Measurements from ENCODE around the gene STIL.

STIL gene

GRCh38 chr1:47340227-47340626 is 26.3 kb upstream of the STIL start:
- Mint-ChIP-seq H3K4me1 (peaks cover 6% of the 10 kb centered on the region), H3K27ac (no peak overlapping the region), H3K27me3 (ENCODE audit: low read depth) (no peaks in the 10 kb centered on the region), H3K36me3 (ENCODE audit: low read depth) (peaks cover 22% of the 10 kb centered on the region), H3K4me3 (no peak overlapping the region), H3K9me3 (no peaks in the 10 kb centered on the region)
- TF ChIP-seq, protein P1, sequence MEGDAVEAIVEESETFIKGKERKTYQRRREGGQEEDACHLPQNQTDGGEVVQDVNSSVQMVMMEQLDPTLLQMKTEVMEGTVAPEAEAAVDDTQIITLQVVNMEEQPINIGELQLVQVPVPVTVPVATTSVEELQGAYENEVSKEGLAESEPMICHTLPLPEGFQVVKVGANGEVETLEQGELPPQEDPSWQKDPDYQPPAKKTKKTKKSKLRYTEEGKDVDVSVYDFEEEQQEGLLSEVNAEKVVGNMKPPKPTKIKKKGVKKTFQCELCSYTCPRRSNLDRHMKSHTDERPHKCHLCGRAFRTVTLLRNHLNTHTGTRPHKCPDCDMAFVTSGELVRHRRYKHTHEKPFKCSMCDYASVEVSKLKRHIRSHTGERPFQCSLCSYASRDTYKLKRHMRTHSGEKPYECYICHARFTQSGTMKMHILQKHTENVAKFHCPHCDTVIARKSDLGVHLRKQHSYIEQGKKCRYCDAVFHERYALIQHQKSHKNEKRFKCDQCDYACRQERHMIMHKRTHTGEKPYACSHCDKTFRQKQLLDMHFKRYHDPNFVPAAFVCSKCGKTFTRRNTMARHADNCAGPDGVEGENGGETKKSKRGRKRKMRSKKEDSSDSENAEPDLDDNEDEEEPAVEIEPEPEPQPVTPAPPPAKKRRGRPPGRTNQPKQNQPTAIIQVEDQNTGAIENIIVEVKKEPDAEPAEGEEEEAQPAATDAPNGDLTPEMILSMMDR (IDR thresholded peaks at IDR 0.05; ENCODE audit: unreplicated experiment in 3 of 3) = no peak

- Mint-ChIP-seq H3K27ac (peak overlapping the region in 1 of 3 experiments; percentile 49), H3K4me1 (peaks cover 13% of the 10 kb centered on the region), H3K36me3 (ENCODE audit: low read depth) (peaks cover 18% of the 10 kb centered on the region), H3K27me3 (ENCODE audit: low read depth) (no peaks in the 10 kb centered on the region), H3K9me3 (no peaks in the 10 kb centered on the region), H3K4me3 (no peak overlapping the region)
- TF ChIP-seq, protein P1 (IDR thresholded peaks at IDR 0.05; ENCODE audit: unreplicated experiment in 3 of 3) = no peak
These were observed 24.5 kb upstream of the STIL start for GRCh38 chr1:47338249-47339077.

GRCh38 chr1:47337350-47337749 is 23.4 kb upstream of the STIL start:
- Mint-ChIP-seq H3K27me3 (ENCODE audit: low read depth) (no peaks in the 10 kb centered on the region), H3K27ac (no peak overlapping the region), H3K9me3 (no peaks in the 10 kb centered on the region), H3K36me3 (ENCODE audit: low read depth) (peaks cover 18% of the 10 kb centered on the region), H3K4me3 (no peak overlapping the region), H3K4me1 (peaks cover 13% of the 10 kb centered on the region)
- TF ChIP-seq, protein P1 (IDR thresholded peaks at IDR 0.05; ENCODE audit: unreplicated experiment in 3 of 3) = no peak

DNA sequence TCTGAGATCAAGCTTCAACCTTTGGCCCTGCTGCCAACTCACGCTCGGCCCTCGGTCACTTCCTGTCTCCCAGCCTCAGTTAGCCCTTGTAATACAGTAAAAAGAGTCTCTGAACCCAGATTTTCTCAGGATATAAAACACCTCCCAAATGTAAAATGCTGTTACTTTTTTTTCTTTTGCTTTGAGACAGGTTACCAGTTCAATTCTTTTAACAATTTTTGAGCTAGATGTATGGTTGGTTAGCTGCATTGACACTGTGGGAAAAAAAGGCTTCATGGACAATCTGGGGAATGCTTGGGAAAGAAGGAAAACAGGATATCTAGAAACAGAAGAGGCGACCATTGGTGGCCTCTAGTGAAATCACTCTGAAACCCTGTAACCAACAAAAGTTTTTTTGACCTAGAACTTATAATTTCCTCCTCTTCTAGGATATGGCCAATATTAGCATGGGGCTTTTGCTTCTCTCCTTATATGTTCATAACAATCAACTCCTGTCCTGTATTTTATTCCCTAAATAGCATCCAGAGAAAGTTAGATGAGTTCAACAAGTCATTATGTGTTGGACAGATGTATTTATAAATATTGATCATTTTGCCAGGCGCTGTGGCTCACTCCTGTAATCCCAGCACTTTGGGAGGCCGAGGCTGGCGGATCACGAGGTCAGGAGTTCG is 21.0 kb upstream of the STIL start:
- Mint-ChIP-seq H3K36me3 (ENCODE audit: low read depth) (peaks cover 7% of the 10 kb centered on the region), H3K27ac (peak overlapping the region in 2 of 3 experiments; percentile 98 to 99), H3K27me3 (ENCODE audit: low read depth) (no peaks in the 10 kb centered on the region), H3K4me3 (peak overlapping the region in 2 of 3 experiments; percentile 98 to 99), H3K4me1 (peaks cover 13% of the 10 kb centered on the region), H3K9me3 (no peaks in the 10 kb centered on the region)
- TF ChIP-seq, protein P1 (IDR thresholded peaks at IDR 0.05; ENCODE audit: unreplicated experiment in 3 of 3) = no peak

GRCh38 chr1:47333922-47334764 is 20.2 kb upstream of the STIL start:
- peaks cover 7% of the 10 kb centered on the region for H3K36me3 Mint-ChIP-seq (ENCODE audit: low read depth)
- H3K4me3 Mint-ChIP-seq = peak overlapping the region in 2 of 3 experiments; percentile 98 to 99
- H3K9me3 Mint-ChIP-seq = no peaks in the 10 kb centered on the region
- H3K4me1 Mint-ChIP-seq = peaks cover 13% of the 10 kb centered on the region
- H3K27me3 Mint-ChIP-seq (ENCODE audit: low read depth) = no peaks in the 10 kb centered on the region
- TF ChIP-seq, protein P1 (IDR thresholded peaks at IDR 0.05; ENCODE audit: unreplicated experiment in 3 of 3) = peak in 1 of 3 experiments; percentile 14
- peak overlapping the region in 2 of 3 experiments; percentile 98 to 99 for H3K27ac Mint-ChIP-seq
